ENCODE results near the gene MAGI1.
"Not testable (repeated sequence)": the region's sequence is repeated elsewhere in the genome, so short reads cannot be mapped to it uniquely, and the experiment has no call there.

The MAGI1 gene

GRCh38 chr3:65550137-65550536 lies 488.6 kb downstream of the MAGI1 start:
- DNase-seq = no peak

- DNase-seq = no peak
Measured at GRCh38 chr3:65549626-65549959, 489.1 kb downstream of the MAGI1 start.

GRCh38 chr3:65548848-65549625 lies 489.7 kb downstream of the MAGI1 start:
- DNase-seq = no peak

GRCh38 chr3:65545429-65545828 lies 493.3 kb downstream of the MAGI1 start:
- DNase-seq = no peak

- not testable (repeated sequence) for DNase-seq
Measured at GRCh38 chr3:65543391-65543790, 495.3 kb downstream of the MAGI1 start.

DNA sequence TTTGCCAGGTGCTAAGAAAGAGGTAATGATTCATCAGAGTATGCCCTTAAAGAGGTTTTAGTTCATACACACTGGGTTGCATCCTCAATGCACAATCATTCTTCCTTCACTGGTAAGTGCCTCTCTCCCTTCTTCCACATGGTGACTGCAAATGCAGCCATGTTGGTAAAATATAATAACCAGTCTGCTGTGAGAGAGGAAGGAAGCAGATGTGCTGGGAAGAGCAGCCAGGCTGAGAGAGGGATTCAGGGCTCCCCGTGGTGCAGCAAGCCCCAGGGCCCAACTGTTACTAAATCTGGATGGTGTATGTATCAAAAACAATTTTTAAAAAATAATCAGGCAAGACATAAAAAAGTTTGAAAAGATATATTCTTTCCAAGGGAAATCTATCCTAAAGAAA lies 498.1 kb downstream of the MAGI1 start:
- no peak for DNase-seq

DNA sequence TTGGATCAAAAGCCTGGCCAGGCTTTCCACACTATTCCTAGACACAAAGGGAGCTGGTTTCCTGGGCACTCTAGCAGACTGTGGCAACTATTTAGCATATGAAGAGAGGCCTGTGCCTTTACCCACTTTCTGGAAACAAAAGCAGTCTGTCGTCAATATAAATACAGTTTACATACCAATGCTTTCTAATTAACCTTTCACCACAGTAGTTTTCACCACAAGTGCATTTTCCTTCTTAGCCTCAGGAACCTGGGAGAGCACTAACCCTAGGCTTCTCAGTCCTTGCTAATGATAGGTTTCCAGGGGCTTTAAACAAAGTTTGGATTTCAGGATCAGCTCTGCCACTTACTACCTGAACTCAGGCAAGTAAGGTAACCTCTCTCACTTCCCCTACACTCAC lies 499.1 kb downstream of the MAGI1 start:
- DNase-seq = no peak

DNA sequence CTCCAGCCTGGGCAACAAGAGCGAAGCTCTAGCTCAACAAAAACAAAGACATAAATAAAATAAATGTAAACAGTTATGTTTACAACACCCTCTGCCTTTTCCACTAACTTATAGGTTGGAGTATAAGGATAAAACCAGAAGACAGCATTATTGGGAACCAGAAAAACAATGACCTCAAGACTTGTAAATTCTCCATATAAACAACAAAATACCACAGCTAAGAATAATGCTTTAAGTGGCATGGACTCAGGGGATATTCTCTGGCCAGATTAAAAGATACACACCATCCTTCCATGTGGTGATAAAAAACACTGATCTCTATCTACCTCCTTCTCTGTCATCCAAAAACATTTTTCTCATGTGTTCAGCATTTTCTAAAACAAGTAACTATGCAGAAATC lies 500.6 kb downstream of the MAGI1 start:
- DNase-seq = no peak

GRCh38 chr3:65537109-65537508 lies 501.6 kb downstream of the MAGI1 start:
- DNase-seq = no peak

DNA sequence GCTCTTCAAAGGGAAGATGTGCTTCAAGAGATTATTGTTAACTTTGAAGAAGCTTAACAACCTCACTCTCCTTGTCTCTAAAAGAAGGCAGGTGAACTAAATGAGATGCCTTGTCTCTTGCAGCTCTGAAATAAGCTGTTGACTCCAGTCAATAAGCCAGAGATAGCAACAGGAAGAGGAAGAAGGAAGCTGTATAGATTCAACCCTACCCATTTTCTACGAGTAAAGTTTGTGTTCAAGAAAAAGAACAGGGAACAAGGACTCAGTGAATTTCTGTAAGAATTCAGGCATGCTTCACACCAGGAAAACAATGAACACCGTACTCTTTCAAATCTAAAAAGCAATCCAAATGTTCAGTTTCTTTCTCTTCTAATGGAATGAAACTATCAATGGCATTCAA lies 503.5 kb downstream of the MAGI1 start:
- no peak for DNase-seq

GRCh38 chr3:65534805-65535204 lies 503.9 kb downstream of the MAGI1 start:
- no peak for DNase-seq

DNA sequence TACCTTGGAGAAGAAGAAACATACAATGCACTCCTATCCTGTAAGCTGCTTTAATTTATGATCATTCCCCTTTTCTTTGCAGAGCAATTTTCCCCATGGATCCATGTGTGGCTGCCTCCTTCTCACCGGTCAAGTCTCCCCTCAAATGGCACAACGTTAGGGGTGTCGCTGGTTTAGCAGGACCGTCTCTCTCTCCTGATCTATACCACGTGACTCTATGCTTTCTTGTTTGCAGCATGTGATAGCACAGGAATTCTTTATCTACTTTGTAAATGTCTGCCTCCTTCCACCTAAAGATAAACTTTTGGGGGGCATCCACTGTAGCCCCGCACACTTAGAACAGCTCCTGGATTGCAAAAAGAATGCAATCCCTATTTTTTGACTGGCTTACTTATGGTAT lies 506.0 kb downstream of the MAGI1 start:
- no peak for DNase-seq

GRCh38 chr3:65532215-65532614 lies 506.5 kb downstream of the MAGI1 start:
- DNase-seq = no peak

GRCh38 chr3:65531499-65531898 lies 507.2 kb downstream of the MAGI1 start:
- no peak for DNase-seq

DNA sequence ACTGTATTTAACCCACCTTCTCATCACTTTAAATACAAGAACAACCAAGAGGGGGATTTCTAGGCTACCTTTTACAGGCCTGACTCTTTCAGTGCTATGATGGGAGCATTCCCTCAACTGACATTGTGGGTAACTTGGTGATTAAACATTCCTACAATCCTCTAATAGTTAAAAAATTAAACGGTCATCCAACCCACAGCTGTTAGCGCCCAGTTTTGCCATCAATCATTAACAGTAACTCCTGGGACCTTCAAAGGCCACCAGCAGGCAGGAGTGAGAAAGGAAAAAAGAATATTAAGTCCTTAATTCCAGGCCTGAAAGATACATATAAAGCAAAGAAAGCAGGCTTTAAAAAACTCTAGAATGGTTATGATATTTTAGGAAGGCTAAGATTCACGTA lies 512.1 kb downstream of the MAGI1 start:
- DNase-seq = no peak

DNA sequence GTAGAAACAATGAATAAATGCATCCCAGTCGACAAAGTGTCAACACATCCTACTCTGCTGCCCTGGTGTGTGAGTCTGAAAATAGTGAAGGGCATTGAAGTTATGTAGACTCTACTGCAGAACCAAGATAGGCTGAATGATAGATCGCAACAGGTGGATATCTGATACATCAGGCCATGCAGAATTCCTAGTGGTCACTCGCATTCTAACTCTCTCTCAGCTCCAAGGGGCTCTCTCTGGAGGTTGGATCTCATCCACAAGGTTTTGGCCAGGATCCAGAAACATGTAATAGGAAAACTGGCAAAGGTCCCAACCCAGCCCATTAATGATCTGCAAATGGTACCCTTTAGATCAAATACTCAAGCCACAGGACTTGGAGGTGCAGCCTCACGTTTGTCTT lies 514.1 kb downstream of the MAGI1 start:
- peak; percentile 80 for DNase-seq

DNA sequence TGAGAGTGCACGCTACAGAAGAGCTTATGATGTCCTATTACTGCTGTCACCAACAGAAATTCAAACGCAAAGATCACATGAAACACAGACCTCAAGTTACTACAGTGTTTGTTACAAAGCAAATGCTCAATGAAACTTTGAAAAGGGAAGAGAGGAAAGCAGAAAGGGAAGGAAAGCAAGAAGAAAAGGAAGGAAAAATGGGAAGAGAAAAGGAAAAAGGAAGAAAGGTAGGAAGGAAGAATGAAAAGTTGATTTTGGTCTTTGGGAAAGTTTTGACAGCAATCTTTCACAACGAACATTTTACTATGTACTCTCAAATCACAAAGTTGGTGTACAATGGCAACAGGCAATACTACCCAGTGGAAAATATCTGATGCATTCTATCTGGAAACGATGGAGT lies 514.8 kb downstream of the MAGI1 start:
- DNase-seq = no peak

DNA sequence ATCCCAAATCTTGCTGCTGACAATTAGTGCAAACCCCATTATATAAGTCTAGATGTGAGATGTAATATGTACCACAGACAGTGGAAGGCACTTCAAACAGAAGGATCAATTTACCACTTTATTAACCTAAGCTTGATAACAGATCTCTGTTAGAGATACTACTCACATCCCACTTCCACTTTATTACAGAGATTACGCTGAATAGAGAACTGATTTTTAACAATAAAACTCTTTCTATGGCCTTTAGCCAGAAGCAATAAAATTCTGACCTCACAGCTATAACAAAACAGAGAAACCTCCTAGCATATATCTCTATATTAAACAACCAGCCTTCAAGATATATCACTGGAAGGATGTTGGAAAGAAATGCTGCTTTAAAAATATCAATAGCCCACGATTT lies 517.7 kb downstream of the MAGI1 start:
- peak; percentile 40 for DNase-seq

- no peak for DNase-seq
Measured at GRCh38 chr3:65516998-65517397, 521.7 kb downstream of the MAGI1 start.

- DNase-seq = not testable (repeated sequence)
Measured at GRCh38 chr3:65514317-65514716, 524.4 kb downstream of the MAGI1 start.

GRCh38 chr3:65509423-65509794 lies 529.3 kb downstream of the MAGI1 start:
- DNase-seq = not testable (repeated sequence)

GRCh38 chr3:65508750-65509422 lies 529.8 kb downstream of the MAGI1 start:
- DNase-seq = no peak

GRCh38 chr3:65507437-65507836 lies 531.3 kb downstream of the MAGI1 start:
- no peak for DNase-seq

DNA sequence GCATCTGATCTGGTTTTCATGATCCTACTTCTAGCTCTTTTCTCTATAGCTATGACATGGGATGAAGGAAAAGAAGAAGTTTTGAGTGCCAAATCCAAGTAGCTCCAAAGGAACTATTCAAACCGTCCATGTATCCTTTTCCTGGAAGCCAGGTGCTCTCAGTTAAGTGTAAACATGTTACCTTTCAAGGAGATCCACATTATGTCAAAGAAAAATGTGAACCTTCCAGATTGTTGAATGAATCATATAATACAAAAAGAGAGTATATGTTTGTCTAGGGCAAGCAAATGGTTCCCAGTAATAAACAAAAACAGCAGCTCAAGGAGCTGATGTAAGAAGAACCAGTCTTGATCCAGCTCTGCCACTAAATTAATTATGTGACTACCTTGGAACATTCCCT lies 534.9 kb downstream of the MAGI1 start:
- no peak for DNase-seq

- DNase-seq = no peak
Measured at GRCh38 chr3:65502526-65502925, 536.2 kb downstream of the MAGI1 start.

Data from NCI-H1105 treated with DMSO at 0.1 percent for 48 hours (cell line).